Measurements from ENCODE around the gene ADAM19. TPM values are rescaled to one million over a fixed set of nuclear protein-coding genes. Genes with fewer than 3 reads are reported as not detected.
A peak's percentile ranks its signal among the peaks of the same experiment; 100 is the strongest.

ADAM19 gene
- total RNA-seq, 6 experiments from 2014 or later = 1.8 to 9.4 (median 4.5) TPM

DNA sequence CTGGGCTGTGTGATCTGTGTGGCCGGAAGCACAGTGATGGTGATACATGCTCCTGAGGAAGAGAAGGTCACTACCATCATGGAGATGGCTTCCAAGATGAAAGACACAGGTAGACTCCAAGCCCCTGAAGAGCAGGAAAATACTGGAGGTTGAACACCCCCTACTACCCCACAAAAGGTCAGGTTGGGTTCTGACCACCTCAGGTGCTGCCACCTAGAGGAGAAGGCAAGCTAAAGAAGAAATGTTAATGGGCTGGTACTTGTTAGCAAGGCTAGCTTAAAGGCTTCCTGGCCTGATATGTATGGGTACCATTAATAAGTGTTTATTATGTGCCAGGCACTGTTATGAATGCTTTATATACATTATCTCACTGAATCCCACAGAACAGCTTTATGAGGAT lies 103.9 kb downstream of the ADAM19 start:
- Histone ChIP-seq H3K4me1 (no peaks in the 10 kb centered on the region), H3K36me3 (no peaks in the 10 kb centered on the region), H3K9me3 (no peaks in the 10 kb centered on the region), H3K27ac (no peak overlapping the region), H3K4me3 (no peak overlapping the region), H3K27me3 (no peaks in the 10 kb centered on the region)
- intact Hi-C loops (cut with DNase I) = no loop called here
- TF ChIP-seq, protein P1, sequence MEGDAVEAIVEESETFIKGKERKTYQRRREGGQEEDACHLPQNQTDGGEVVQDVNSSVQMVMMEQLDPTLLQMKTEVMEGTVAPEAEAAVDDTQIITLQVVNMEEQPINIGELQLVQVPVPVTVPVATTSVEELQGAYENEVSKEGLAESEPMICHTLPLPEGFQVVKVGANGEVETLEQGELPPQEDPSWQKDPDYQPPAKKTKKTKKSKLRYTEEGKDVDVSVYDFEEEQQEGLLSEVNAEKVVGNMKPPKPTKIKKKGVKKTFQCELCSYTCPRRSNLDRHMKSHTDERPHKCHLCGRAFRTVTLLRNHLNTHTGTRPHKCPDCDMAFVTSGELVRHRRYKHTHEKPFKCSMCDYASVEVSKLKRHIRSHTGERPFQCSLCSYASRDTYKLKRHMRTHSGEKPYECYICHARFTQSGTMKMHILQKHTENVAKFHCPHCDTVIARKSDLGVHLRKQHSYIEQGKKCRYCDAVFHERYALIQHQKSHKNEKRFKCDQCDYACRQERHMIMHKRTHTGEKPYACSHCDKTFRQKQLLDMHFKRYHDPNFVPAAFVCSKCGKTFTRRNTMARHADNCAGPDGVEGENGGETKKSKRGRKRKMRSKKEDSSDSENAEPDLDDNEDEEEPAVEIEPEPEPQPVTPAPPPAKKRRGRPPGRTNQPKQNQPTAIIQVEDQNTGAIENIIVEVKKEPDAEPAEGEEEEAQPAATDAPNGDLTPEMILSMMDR (IDR thresholded peaks at IDR 0.05) = peak; percentile 32 to 56 (median 47)
- TF ChIP-seq POLR2A (IDR thresholded peaks at IDR 0.05) = no peak
- no peak for DNase-seq
- WGBS (ENCODE audit: insufficient coverage, low coverage, low lambda C conversion rate, missing lambda C conversion rate) = 100% methylated on average over 1 of the region's 1 CpG
- peak; percentile 28 to 51 (median 42) for ATAC-seq

- intact Hi-C loops (cut with DNase I) = no loop called here
- DNase-seq = no peak
These were observed 104.9 kb downstream of the ADAM19 start for GRCh38 chr5:157470631-157471030.

GRCh38 chr5:157469687-157470086 lies 105.9 kb downstream of the ADAM19 start:
- intact Hi-C loops (cut with DNase I) = no loop called here
- no peak for ATAC-seq
- Histone ChIP-seq H3K4me3 (no peak overlapping the region), H3K27me3 (no peaks in the 10 kb centered on the region), H3K4me1 (no peaks in the 10 kb centered on the region), H3K27ac (no peak overlapping the region), H3K9me3 (no peaks in the 10 kb centered on the region), H3K36me3 (no peaks in the 10 kb centered on the region)
- 68% methylated on average over 7 of the region's 7 CpGs for WGBS (ENCODE audit: insufficient coverage, low coverage, low lambda C conversion rate, missing lambda C conversion rate)
- no peak for DNase-seq
- TF ChIP-seq, protein P1 (IDR thresholded peaks at IDR 0.05) = no peak
- no peak for TF ChIP-seq POLR2A (IDR thresholded peaks at IDR 0.05)

More at GRCh38 chr5:157470631-157471030, 104.9 kb downstream of the ADAM19 start:
- Histone ChIP-seq H3K4me3 (no peak overlapping the region), H3K9me3 (no peaks in the 10 kb centered on the region), H3K4me1 (no peaks in the 10 kb centered on the region), H3K27ac (no peak overlapping the region), H3K27me3 (no peaks in the 10 kb centered on the region), H3K36me3 (no peaks in the 10 kb centered on the region)
- TF ChIP-seq, protein P1 (IDR thresholded peaks at IDR 0.05) = no peak
- TF ChIP-seq POLR2A (IDR thresholded peaks at IDR 0.05) = no peak
- WGBS (ENCODE audit: insufficient coverage, low coverage, low lambda C conversion rate, missing lambda C conversion rate) = 91% methylated on average over 1 of the region's 1 CpG
- no peak for ATAC-seq

DNA sequence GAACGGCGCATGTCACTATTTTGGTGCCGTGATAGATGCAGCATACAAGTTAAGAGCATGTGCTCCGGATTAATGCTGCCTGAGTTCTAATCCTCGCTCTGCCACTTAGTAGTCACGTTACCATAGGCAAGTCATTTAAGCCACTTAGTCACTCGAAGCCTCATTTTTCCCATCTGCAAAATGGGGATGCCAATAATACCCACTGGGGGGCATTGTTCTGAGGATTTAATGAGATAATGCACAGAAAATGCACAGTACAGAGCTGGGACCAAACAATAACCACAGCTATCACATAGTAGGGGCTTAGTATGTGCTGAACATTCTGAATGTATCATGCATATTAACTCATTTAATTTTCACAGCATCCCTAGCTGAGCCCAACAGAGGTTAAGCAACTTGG lies 106.5 kb downstream of the ADAM19 start:
- H3K36me3 ChIP-seq = no peaks in the 10 kb centered on the region
- intact Hi-C loops (cut with DNase I) = no loop called here
- no peak overlapping the region for H3K27ac ChIP-seq
- no peak for ATAC-seq
- H3K9me3 ChIP-seq = no peaks in the 10 kb centered on the region
- no peaks in the 10 kb centered on the region for H3K4me1 ChIP-seq
- H3K27me3 ChIP-seq = no peaks in the 10 kb centered on the region
- H3K4me3 ChIP-seq = no peak overlapping the region
- WGBS (ENCODE audit: insufficient coverage, low coverage, low lambda C conversion rate, missing lambda C conversion rate) = 97% methylated on average over 5 of the region's 7 CpGs
- no peak for DNase-seq
- TF ChIP-seq, protein P1 (IDR thresholded peaks at IDR 0.05) = no peak
- no peak for TF ChIP-seq POLR2A (IDR thresholded peaks at IDR 0.05)
